ENCODE measurements around the gene CTNND1.

The CTNND1 gene

DNA sequence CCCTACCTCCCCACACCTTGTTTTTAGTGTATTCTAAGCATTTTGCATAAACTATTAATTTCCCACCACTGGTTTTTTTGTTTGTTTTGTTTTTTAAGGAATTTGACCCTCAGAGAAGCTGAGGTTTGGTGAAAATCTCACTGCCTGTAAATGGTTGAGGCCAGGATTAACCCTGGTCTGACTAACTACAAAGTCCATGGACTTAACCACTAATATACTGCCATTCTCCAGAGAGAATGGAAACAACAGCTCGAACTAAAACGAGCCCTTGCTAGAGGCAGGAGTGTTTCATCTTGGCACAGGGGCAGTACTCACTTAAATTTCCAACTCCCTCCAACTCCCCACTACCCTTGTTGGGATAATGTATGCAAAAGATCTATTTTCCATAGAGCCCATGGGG lies 3.0 kb downstream of the CTNND1 start:
- DNase-seq = no peak

- no peak for DNase-seq
Measured at GRCh38 chr11:57764972-57765371, 3.4 kb downstream of the CTNND1 start.

DNA sequence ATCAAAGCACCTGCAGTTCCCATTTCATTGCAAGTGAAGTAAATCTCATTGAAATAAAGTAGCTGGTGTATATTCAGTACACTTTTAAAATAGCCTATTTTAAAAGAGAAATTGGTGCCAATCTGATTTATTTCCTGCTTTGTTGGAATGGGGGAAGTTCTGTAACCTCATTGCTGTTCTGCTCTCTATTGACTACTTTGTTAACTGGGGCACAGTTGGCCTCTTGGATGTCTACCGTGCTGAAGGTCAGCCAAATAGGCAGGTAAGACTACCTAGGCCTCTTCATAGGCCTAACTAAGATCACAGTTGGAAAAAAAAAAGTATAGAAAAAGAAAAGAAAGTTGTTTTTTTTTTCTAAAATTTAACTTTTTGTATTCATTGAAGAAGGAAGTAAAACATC lies 9.2 kb downstream of the CTNND1 start:
- no peak for DNase-seq

DNA sequence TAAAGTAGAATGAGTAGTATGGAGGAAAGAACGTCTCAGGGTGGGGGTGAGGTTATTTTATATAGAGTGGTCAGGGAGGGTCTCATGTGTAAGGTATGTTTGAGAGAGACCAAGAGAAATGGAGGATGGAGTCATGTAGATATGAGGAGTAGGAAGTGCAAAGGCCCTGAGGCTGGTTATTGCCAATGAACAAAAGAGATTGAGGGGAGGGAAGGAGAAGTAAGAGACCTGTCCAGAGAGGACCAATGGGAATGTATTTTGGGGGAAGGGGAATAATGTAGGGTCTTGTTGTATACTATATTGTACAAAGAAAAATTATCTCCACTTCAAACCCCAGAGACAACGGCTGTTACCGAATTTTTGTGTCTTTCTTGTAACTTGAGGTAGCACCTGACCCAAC lies 9.8 kb downstream of the CTNND1 start:
- no peak for DNase-seq

GRCh38 chr11:57772562-57772961 lies 11.0 kb downstream of the CTNND1 start:
- DNase-seq = no peak

DNA sequence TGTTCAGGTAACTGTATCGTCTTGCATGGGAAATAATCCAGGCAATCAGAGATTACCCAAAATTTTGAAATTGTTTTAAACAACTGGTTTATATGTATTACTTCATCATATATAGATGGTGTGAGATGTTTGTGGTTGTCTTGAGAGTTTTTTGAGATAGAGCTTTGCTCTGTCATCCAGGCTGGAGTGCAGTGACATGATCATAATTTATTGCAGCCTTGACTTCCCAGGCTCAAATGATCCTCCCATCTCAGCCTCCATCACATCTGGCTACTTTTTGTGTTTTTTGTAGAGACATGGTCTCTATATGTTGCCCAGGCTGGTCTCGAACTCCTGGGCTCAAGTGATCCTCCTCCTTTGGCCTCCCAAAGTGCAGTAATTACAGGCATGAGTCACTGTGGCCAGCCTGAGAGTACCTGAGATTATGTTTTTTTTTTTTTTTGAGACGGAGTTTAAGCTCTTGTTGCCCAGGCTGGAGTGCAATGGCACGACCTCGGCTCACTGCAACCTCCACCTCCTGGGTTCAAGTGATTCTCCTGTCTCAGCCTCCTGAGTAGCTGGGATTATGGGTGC lies 11.5 kb downstream of the CTNND1 start:
- DNase-seq = no peak

GRCh38 chr11:57775491-57775890 lies 13.9 kb downstream of the CTNND1 start:
- DNase-seq = no peak

DNA sequence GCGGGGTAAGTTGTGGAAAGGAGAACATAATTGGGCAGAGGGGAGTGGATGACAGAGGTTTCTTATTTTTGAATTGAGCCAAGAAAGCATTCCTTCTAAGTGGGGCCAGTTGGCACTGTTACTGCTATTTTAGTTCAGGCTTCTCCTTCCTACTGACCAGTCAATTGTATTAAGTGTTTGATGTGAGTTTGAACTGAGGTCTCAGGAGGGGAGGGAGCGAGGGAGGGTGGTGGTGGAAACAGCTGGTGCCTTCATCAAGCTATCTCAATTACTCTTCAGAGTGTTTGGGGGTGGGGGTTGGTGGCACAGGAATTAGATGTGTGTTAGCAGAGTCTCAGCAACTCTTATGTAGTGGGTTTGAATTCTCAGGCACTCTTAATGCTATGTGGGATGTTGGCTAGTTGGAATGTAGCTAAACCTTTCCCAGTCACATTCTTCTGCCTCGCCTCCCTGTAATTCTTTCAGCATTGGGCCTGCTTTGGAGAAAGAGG lies 14.5 kb downstream of the CTNND1 start:
- DNase-seq = no peak

- DNase-seq = no peak
Measured at GRCh38 chr11:57776577-57777210, 15.1 kb downstream of the CTNND1 start.

DNA sequence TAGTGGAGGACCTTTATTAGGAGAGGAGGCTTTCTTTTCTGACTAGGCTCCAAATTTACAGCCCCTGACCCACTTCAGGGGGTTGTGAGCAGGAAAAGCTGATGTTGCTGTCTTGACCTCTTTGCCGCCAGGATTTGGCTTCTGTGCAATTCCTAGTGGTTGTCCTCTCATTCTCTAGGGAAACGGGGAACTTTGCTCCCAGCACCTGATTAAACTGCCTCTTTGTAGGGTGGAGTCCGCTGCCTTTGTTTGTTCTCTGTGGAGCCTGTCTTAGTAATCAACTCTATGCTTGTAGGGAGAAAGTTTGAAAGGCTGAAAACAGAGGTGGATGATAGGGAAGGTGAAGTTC lies 16.3 kb downstream of the CTNND1 start:
- no peak for DNase-seq

DNA sequence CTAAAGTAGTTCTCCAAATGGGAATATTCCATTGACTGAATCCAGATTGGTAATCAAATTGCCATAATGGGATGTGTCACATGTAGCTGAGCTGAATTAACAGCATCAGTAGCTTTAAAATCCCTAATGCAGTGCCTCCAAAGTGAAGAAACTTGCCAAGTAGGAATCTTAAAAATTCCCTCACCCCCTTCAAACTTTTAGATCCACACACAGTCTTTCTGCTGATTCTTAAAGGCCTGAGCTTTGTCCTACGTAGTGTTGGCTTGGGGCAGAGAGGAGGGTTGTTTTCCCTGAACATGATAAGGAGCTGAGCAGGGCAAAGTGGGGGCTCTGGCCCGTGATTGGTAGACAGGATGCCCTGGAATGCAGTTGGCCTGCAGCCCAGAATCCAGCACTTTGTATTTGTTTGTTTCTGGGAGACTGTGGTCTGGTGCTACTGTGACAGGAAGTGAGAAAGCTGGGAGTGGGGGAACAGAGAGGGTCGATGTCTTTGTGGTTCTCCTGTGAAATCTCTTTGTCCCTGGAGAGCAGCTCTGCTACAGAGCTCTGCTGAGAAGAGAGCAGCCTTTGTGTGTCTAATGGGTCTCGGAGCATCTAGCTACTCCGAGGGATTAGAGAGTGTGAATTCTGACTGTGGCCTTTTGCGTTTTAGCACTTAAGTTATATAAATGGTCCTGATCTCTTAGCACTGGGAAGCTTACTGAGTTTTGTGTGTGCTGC lies 16.9 kb downstream of the CTNND1 start:
- DNase-seq = peak; percentile 90

DNA sequence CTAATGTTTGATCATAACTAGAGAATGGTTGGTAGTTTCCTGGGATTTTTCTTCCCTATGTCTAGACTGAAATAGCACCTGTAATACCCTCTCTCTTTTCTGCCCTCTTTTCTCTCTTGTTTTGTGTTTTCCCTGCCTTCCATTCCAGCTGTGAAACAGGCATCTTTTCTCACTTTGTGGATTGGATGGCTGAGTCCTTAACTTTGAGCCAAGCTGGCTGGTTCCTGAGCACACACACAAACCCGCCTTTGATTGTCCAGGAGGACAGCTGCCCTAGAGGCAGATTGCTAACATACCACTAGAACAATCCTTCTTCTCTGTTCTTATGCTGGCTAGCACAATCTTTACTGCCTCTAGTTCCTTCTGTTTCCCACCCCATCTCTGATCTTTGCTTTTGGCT lies 17.7 kb downstream of the CTNND1 start:
- no peak for DNase-seq

DNA sequence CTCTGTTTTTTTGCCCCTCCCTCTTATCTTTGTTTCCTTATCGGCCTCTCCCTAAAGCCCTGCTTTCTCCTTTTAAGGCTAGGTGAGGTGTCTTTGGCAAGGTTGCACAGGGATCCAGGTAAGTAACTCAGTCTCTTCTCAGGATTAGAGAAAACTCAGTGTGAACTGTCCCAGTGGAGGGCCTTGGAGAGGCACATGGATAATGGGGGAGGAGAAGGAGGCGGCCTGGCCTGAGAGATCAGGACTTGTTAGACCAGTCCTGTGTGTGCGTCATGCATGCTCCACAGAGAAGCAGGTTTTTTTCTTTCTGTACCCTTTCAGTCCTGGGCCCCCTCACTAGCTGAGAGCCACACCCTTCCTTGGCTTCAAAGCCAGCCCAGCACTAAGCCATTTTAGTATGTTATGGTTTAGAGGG lies 19.9 kb downstream of the CTNND1 start:
- no peak for DNase-seq

DNA sequence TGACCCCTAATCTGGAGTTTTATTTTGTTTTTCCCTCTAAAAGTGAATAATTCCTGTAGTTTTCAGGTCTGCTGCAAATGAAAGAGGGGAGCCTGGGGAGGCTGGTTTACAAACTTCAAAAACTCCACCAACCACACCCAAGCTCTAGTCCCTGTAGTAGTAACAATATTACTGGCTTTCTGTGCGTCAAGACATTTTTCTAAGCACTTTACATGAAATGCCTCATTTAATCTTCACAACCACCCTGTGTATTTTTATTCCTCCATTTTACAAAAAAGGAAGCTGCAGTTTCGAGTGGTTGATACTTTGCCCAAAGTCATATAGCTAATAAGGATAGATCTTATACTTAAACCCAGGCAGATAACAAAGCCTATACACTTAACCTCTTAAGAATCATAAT lies 23.5 kb downstream of the CTNND1 start:
- no peak for DNase-seq

- no peak for DNase-seq
Measured at GRCh38 chr11:57786436-57786835, 24.8 kb downstream of the CTNND1 start.

DNA sequence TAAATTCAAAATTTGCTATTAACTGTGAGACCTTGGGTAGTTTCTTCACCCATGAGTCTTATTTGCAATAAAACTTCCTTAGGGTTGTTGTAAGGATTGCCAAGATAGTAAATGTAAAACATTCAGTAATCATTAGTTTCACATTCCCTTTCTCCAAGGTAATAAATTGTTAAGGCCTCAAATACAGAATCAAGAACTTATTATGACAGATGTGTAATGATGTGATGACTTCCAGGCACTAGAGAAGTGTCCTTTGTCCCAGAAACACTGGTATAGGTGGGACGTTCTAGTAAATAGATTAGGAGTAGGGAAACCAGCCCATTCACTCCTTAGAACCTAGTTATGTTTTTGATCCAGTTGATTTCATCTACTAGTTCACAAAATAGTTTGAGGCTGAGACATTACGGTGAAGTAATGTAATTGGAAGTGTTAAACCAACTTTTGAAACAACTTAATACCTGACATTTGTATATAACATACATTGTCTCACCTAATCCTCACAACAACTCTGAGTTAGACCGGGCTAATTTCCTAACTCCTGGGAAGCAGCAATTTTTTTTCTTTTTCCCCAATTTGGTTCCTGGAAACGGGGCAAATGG lies 25.5 kb downstream of the CTNND1 start:
- DNase-seq = no peak

GRCh38 chr11:57787920-57788702 lies 26.5 kb downstream of the CTNND1 start:
- DNase-seq = no peak

DNA sequence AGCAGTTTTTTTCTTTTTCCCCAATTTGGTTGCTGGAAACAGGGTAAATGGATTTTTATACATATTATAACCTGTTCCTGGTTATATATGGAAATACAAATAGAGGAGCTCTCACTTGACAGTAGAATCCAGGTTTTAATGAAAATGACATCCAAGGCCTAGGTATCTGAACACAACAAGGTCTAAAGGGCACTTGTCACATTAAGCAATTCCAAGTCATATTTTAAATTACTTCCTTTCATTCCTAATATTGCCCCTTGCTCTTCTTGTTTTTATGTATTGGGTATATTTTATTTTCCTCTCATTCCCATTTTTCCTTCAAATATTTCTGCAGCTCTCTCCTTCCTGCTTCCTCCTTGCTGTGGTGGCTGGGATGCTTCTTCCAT lies 27.1 kb downstream of the CTNND1 start:
- DNase-seq = no peak

GRCh38 chr11:57791321-57792059 lies 29.9 kb downstream of the CTNND1 start:
- no peak for DNase-seq

DNA sequence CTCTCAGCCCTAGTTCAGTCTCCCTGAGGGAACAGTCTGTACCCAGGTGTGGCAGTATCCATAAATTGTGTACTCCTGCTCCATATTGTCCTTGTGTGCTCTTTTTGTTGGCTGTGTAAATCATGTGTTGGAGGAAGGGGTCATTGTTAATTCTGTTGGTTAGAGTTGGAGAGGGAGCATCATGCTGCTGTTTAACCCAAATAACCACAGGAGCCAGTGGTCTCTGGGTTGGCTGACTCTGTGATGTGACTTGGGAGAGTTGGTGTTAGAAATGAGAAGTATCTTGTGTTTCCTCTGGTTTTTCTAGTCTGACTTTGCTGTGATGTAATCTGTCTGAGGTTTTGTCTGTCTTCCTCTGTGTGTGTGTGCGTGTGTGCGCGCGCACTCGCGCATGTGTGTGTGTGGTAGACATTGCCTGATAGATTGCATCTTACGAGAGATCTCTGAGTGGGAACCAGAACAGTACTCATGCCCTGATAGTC lies 30.5 kb downstream of the CTNND1 start:
- DNase-seq = no peak

- no peak for DNase-seq
Measured at GRCh38 chr11:57792870-57793269, 31.3 kb downstream of the CTNND1 start.

DNA sequence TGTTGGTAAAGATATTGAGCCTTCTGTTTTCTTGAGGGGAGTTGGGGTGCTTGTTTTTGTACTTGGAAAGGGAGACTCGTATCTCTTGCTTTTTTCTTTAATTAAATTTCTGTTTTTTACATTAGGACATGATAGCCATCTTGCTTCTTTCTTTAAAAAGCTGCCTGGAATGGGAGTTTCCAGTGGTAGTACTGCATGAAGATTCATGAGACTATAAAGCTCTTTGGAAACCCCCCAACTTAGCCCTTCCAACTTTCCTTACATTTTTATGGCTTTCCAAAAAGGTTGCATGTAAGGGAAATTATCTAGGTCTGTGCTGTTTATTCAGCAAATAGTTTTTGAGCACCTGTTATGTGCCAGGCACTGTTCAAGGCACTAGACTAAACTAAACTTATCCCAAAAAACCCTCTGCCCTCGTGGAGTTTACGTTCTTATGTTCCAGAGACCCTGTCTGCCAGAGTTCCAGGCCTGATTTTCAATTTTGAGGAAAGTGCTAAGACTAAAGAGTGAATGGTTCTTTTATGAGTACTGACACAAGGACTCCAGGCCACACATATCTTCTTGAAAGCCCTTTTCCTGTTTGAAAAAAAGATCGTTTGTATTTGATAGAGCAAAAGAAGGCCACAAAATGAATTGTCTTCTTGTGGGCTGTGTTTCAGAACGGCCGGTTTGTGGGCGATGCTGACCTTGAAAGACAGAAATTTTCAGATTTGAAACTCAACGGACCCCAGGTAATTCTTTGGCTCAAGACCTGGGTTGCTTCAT lies 31.9 kb downstream of the CTNND1 start:
- DNase-seq = no peak

Data from DMS79 treated with DMSO at 0.1 percent for 48 hours (cell line).